ENCODE results near the gene PRODH2.

Gene PRODH2

GRCh38 chr19:35755131-35755549 lies 57.5 kb downstream of the PRODH2 start:
- no peak overlapping the region for H3K27ac ChIP-seq
- H3K9me3 ChIP-seq, result no peaks in the 10 kb centered on the region
- peak overlapping the region in 1 of 2 experiments; percentile 4 for H3K4me3 ChIP-seq (ENCODE audit: low read depth in 1 of 2, low read length in 1 of 2)
- peaks cover 33 to 36% of the 10 kb centered on the region in 2 experiments for H3K4me1 ChIP-seq (ENCODE audit: control insufficient read depth in 1 of 2, insufficient read depth in 1 of 2, low read depth in 1 of 2, low read length in 1 of 2)
- H3K36me3 ChIP-seq, result peaks cover 41% of the 10 kb centered on the region
- TF ChIP-seq, protein P1, sequence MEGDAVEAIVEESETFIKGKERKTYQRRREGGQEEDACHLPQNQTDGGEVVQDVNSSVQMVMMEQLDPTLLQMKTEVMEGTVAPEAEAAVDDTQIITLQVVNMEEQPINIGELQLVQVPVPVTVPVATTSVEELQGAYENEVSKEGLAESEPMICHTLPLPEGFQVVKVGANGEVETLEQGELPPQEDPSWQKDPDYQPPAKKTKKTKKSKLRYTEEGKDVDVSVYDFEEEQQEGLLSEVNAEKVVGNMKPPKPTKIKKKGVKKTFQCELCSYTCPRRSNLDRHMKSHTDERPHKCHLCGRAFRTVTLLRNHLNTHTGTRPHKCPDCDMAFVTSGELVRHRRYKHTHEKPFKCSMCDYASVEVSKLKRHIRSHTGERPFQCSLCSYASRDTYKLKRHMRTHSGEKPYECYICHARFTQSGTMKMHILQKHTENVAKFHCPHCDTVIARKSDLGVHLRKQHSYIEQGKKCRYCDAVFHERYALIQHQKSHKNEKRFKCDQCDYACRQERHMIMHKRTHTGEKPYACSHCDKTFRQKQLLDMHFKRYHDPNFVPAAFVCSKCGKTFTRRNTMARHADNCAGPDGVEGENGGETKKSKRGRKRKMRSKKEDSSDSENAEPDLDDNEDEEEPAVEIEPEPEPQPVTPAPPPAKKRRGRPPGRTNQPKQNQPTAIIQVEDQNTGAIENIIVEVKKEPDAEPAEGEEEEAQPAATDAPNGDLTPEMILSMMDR (IDR thresholded peaks at IDR 0.05), result no peak
- H3K27me3 ChIP-seq, result peaks cover 33% of the 10 kb centered on the region

DNA sequence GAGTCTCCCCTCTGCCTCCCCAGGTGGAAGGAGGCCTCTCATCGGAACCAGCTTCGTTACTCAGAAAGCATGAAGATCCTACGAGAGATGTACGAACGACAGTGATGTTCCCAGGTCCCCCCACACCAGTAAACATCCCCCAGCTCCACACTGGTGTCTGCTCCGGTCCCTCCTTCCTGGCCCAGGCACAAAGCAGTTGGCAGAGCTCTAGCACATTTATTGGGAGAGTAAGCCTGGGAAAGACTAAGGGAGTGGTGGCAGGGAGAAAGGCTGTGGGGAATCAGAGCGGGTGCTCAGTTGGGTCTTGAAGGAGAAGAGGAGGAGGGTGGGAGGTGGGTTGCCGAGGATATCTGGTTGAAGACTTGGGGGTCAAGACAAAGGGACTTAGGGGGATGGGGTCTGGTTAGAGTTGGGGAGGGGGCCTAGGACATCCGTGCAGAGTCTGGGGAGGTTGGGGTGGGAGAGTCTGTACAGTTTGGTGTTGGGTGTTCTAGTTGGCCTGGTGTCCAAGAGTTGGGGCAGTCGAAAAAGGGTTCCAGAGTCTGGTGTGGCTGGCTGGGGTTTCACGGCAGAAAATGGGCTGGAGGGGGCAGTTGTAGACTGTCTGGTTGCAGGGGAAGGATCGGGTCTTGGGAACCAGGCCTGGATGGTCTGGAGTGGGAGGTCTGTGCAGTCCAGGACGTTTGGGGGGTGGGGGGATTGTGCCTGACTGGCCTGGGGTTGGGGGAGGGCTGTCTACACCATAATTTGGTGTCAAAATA lies 58.1 kb downstream of the PRODH2 start:
- Histone ChIP-seq H3K4me1 (ENCODE audit: control insufficient read depth in 1 of 2, insufficient read depth in 1 of 2, low read depth in 1 of 2, low read length in 1 of 2) (peaks cover 33 to 36% of the 10 kb centered on the region in 2 experiments), H3K36me3 (peaks cover 41% of the 10 kb centered on the region), H3K9me3 (no peaks in the 10 kb centered on the region), H3K27me3 (peaks cover 33% of the 10 kb centered on the region), H3K4me3 (ENCODE audit: low read depth in 1 of 2, low read length in 1 of 2) (no peak overlapping the region), H3K27ac (no peak overlapping the region)
- TF ChIP-seq, protein P1 (IDR thresholded peaks at IDR 0.05), result no peak

DNA sequence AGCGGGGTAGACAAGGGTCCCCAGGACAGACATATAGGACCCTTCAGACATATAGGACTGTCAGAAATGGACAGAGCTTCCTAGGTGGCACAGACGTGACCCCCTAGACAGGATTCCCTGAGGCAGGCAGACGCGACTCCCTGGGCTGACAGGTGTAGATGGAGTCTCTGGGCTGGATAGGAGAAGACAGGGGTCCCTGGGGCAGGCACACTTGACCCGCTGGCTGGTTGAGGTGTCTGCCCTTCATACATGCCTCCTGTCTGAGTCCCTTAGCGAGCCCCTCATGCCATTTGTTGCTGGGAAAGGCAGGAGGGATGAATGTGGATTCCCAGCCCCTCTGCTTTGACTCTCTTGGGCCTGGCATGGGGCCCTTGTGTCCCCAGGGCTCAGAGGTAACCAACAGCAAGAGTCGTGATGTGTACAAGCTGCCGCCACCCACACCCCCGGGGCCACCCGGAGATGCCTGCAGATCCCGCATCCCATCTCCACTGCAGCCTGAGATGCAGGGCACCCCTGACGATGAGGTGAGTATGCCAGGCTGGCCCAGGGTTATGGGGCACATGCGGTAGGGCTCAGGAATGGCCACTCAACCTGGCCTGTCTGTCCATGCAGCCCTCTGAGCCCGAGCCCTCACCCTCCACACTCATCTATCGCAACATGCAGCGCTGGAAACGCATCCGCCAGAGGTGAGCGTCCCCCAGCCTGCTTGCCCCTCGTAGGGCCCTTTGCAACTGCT lies 58.8 kb downstream of the PRODH2 start:
- Histone ChIP-seq H3K4me3 (ENCODE audit: low read depth in 1 of 2, low read length in 1 of 2) (no peak overlapping the region), H3K27me3 (peaks cover 33% of the 10 kb centered on the region), H3K9me3 (no peaks in the 10 kb centered on the region), H3K4me1 (ENCODE audit: control insufficient read depth in 1 of 2, insufficient read depth in 1 of 2, low read depth in 1 of 2, low read length in 1 of 2) (peaks cover 37 to 41% of the 10 kb centered on the region in 2 experiments), H3K36me3 (peaks cover 41% of the 10 kb centered on the region), H3K27ac (no peak overlapping the region)
- TF ChIP-seq, protein P1 (IDR thresholded peaks at IDR 0.05), result no peak

GRCh38 chr19:35752746-35753350 lies 59.8 kb downstream of the PRODH2 start:
- peaks cover 41% of the 10 kb centered on the region for H3K36me3 ChIP-seq
- no peak overlapping the region for H3K4me3 ChIP-seq (ENCODE audit: low read depth in 1 of 2, low read length in 1 of 2)
- no peak overlapping the region for H3K27ac ChIP-seq
- H3K4me1 ChIP-seq (ENCODE audit: control insufficient read depth in 1 of 2, insufficient read depth in 1 of 2, low read depth in 1 of 2, low read length in 1 of 2), result peaks cover 38 to 43% of the 10 kb centered on the region in 2 experiments
- no peaks in the 10 kb centered on the region for H3K9me3 ChIP-seq
- peaks cover 33% of the 10 kb centered on the region for H3K27me3 ChIP-seq
- TF ChIP-seq, protein P1 (IDR thresholded peaks at IDR 0.05), result no peak

GRCh38 chr19:35751839-35752745 lies 60.6 kb downstream of the PRODH2 start:
- H3K27ac ChIP-seq, result no peak overlapping the region
- H3K9me3 ChIP-seq, result no peaks in the 10 kb centered on the region
- H3K36me3 ChIP-seq, result peaks cover 41% of the 10 kb centered on the region
- peaks cover 39 to 42% of the 10 kb centered on the region in 2 experiments for H3K4me1 ChIP-seq (ENCODE audit: control insufficient read depth in 1 of 2, insufficient read depth in 1 of 2, low read depth in 1 of 2, low read length in 1 of 2)
- TF ChIP-seq, protein P1 (IDR thresholded peaks at IDR 0.05), result no peak
- no peak overlapping the region for H3K4me3 ChIP-seq (ENCODE audit: low read depth in 1 of 2, low read length in 1 of 2)
- peaks cover 29% of the 10 kb centered on the region for H3K27me3 ChIP-seq

All from neutrophil (primary cell).